Ovary (tissue), 9 donors: Measurements from ENCODE around the gene BBX. TPM values are rescaled to one million over a fixed set of nuclear protein-coding genes. Genes with fewer than 3 reads are reported as not detected.

ENCODE experiments used
- DNase-seq, 5 donors: peaks; one replicate each; pipeline ENCODE4 v3.0.0-alpha.2; 2019 to 2020
- H3K27ac ChIP-seq, 2 donors: fragments of 200-600 bp; one replicate each; pipeline versions ENCODE4 v1.5.1 to v1.8.0; 2019 to 2022
- H3K27me3 ChIP-seq: fragments of 200-600 bp; one replicate; pipeline ENCODE4 v1.8.0; 2022
- H3K36me3 ChIP-seq: fragments of 200-600 bp; sonication (generic); one replicate; pipeline ENCODE4 v1.5.1; 2019
- H3K4me1 ChIP-seq: one replicate; pipeline ENCODE4 v1.8.1; 2013; ENCODE audit warnings: mild to moderate bottlenecking, moderate library complexity; ENCODE audit not compliant: insufficient read depth
- H3K4me3 ChIP-seq: fragments of 200-600 bp; sonication (generic); one replicate; pipeline ENCODE4 v1.5.1; 2017
- H3K9me3 ChIP-seq, 2 donors: fragments of 200-600 bp in 1 of 2; sonication (generic) in 1 of 2; one replicate each; pipeline versions ENCODE4 v1.5.1 to v1.8.1; 2013 to 2019; ENCODE audit warnings: mild to moderate bottlenecking in 1 of 2, moderate library complexity in 1 of 2
- EP300 ChIP-seq: sonication (generic); formaldehyde crosslinking; IDR thresholded peaks from one replicate; pipeline ENCODE4 v1.6.1; 2017; ENCODE audit warnings: antibody characterized with exemption
- POLR2A ChIP-seq: fragments of 450-650 bp; IDR thresholded peaks from one replicate; pipeline ENCODE4 v1.6.1; 2017; ENCODE audit warnings: antibody characterized with exemption, mild to moderate bottlenecking, moderate library complexity
- WGBS, 3 donors: extraction: QIAGEN DNeasy Blood & Tissue Kit in 1 of 3; methylation state at CpG; one replicate each; pipeline versions ENCODE4 v1.1.5 to v1.1.7; 2013 to 2017; 5-methylcytosine and 5-hydroxymethylcytosine counted together
- intact Hi-C, 4 donors: fragments of 100-400 bp; cut with DNase I; formaldehyde crosslinking; loops; one replicate each; pipeline versions ENCODE4 v1.11.0 to v1.15.1; 2022 to 2023
- polyA plus RNA-seq, 2 donors: library from polyadenylated mRNA; stranded (reverse); fragments of 200-250 nt in 1 of 2; fragments of 350-450 nt in 1 of 2; fragmentation: Illumina TruSeq in 1 of 2; extraction: RNeasy Lipid Tissue Mini Kit (QIAGEN cat#74804) in 1 of 2; gene quantifications; one replicate each; pipeline ENCODE4 v1.2.3, GENCODE V29; 2013 to 2014
- total RNA-seq, 7 donors: library from RNA; depleted of rRNA in 2 of 7; stranded (reverse); fragments of >200 nt in 2 of 7; fragmentation: NEBNext Ultra II Directional in 3 of 7; extraction: Animal tissue kit (Norgen Biotek cat#: 25700) in 3 of 7; gene quantifications; one replicate each; pipeline versions ENCODE4 v1.1.0 to v1.2.4, GENCODE V29; 2016 to 2023
- TF ChIP-seq, protein P1 (sequence below), 3 donors: fragments of 450-650 bp in 2 of 3; fragments of 200-600 bp in 1 of 3; IDR thresholded peaks; one replicate each; pipeline versions ENCODE4 v1.5.1 to v1.8.0; 2016 to 2022; ENCODE audit warnings: antibody characterized with exemption in 3 of 3, mild to moderate bottlenecking in 1 of 3
- donor health status: DM: no; HTN: no; CAD: no; lungs with moderate emphysema.
- donor health status: DM: no; HTN: no; CAD: no.
- donor health status: Bipolar disorder and iron deficiency.
- donor health status: DM: yes; HTN: yes; CAD: no.
- donor health status: DM: no; HTN: no; CAD: no.
- donor health status: DM: yes; HTN: yes; CAD: no.

BBX gene
- total and polyA plus RNA-seq, 9 donors: 15.8 to 114 (median 86.3) TPM

- WGBS, 3 donors: 96 to 97% (median 96%) methylated on average over 1 of the region's 1 CpG
- TF ChIP-seq, protein P1, sequence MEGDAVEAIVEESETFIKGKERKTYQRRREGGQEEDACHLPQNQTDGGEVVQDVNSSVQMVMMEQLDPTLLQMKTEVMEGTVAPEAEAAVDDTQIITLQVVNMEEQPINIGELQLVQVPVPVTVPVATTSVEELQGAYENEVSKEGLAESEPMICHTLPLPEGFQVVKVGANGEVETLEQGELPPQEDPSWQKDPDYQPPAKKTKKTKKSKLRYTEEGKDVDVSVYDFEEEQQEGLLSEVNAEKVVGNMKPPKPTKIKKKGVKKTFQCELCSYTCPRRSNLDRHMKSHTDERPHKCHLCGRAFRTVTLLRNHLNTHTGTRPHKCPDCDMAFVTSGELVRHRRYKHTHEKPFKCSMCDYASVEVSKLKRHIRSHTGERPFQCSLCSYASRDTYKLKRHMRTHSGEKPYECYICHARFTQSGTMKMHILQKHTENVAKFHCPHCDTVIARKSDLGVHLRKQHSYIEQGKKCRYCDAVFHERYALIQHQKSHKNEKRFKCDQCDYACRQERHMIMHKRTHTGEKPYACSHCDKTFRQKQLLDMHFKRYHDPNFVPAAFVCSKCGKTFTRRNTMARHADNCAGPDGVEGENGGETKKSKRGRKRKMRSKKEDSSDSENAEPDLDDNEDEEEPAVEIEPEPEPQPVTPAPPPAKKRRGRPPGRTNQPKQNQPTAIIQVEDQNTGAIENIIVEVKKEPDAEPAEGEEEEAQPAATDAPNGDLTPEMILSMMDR (IDR thresholded peaks at IDR 0.05): no peak
- TF ChIP-seq POLR2A (no peak), EP300 (no peak)
- Histone ChIP-seq H3K27me3 (no peaks in the 10 kb centered on the region), H3K9me3 (no peaks in the 10 kb centered on the region), H3K4me3 (no peak overlapping the region), H3K27ac (no peak overlapping the region), H3K4me1 (no peaks in the 10 kb centered on the region), H3K36me3 (no peaks in the 10 kb centered on the region)
- intact Hi-C loops: no loop called here
- DNase-seq: no peak
Observed at GRCh38 chr3:107512108-107512507, 10.7 kb upstream of the BBX start.

DNA sequence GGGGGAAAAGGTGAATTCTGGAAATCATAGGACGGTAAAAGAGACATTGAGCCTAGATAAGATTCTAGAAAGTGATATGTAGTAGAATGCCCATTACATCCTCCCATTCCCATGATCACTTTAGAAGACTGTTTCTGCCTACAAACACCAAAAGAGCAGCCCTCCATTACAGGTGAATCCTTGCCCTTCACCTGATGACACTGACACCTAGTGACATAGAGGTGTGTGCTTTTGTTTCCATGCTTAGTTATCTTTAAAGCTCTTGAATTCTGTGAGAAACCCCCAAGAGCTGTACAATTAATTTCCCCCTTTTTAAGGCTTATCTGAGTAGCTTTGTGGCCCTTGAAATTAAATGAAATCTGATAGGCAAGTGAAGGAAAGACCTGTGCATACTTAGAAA is 8.3 kb upstream of the BBX start:
- intact Hi-C loops: no loop called here
- no peaks in the 10 kb centered on the region for H3K4me1 ChIP-seq
- no peaks in the 10 kb centered on the region for H3K36me3 ChIP-seq
- no peaks in the 10 kb centered on the region for H3K9me3 ChIP-seq
- H3K27ac ChIP-seq: no peak overlapping the region
- DNase-seq: no peak
- 94 to 97% (median 95%) methylated on average over 1 of the region's 1 CpG for WGBS, 3 donors
- TF ChIP-seq, protein P1 (IDR thresholded peaks at IDR 0.05): no peak
- TF ChIP-seq EP300: no peak
- TF ChIP-seq POLR2A: no peak
- H3K4me3 ChIP-seq: no peak overlapping the region
- no peaks in the 10 kb centered on the region for H3K27me3 ChIP-seq

DNA sequence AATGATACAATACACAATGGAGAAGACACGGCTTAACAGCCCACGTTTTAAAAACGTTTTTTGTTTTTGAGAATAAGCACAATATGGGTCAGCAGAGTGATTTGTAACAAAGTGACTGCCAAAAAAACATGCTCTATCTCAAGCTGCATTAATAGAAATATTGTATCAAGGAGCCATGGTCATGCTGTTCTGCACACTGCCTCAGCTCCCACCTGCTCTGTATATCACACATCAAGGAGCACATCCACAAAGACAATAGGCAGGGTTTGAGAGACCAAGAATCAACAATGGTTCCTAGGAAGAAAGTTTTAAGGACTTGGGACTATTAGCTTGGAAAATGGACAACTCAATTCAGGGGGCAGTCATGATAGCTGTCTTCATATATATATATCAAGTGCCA is 6.3 kb upstream of the BBX start:
- Histone ChIP-seq H3K36me3 (no peaks in the 10 kb centered on the region), H3K27me3 (no peaks in the 10 kb centered on the region), H3K27ac (no peak overlapping the region), H3K4me1 (no peaks in the 10 kb centered on the region), H3K4me3 (no peak overlapping the region), H3K9me3 (no peaks in the 10 kb centered on the region)
- 21 to 39% (median 23%) methylated on average over 3 of the region's 3 CpGs for WGBS, 3 donors
- intact Hi-C loops: no loop called here
- TF ChIP-seq POLR2A (no peak), EP300 (no peak)
- TF ChIP-seq, protein P1 (IDR thresholded peaks at IDR 0.05): no peak
- DNase-seq: no peak

GRCh38 chr3:107520535-107520934 is 2.2 kb upstream of the BBX start:
- Histone ChIP-seq H3K36me3 (no peaks in the 10 kb centered on the region), H3K27me3 (no peaks in the 10 kb centered on the region), H3K4me1 (peaks cover 2% of the 10 kb centered on the region), H3K27ac (no peak overlapping the region), H3K9me3 (no peaks in the 10 kb centered on the region), H3K4me3 (no peak overlapping the region)
- WGBS, 3 donors: 89 to 96% (median 90%) methylated on average over 4 of the region's 4 CpGs
- TF ChIP-seq POLR2A: no peak
- TF ChIP-seq, protein P1 (IDR thresholded peaks at IDR 0.05): no peak
- intact Hi-C loops: loop anchor here in 3 of 4 donors (5.0 to 10.0 kb wide), 5 partner anchors 86 to 276 kb away; no protein-coding TSS in a partner anchor
- DNase-seq: no peak
